GM12875 (cell line): Measurements from ENCODE around the gene THAP4.

Experiments used
- H3K4me3 ChIP-seq: one replicate; pipeline ENCODE4 v1.5.1; 2011; ENCODE audit warnings: low read depth, low read length, control low read depth
- CTCF ChIP-seq: IDR thresholded peaks from 2 replicates; pipeline ENCODE4 v1.5.1; 2011; ENCODE audit warnings: low read depth, mild to moderate bottlenecking, control low read depth, inconsistent platforms, low read length, moderate library complexity, borderline replicate concordance; ENCODE audit not compliant: insufficient read depth

THAP4 gene

GRCh38 chr2:241545523-241546473, 91.2 kb downstream of the THAP4 start:
- H3K4me3 ChIP-seq = no peak overlapping the region
- no peak for TF ChIP-seq CTCF

- no peak for TF ChIP-seq CTCF
- H3K4me3 ChIP-seq = no peak overlapping the region
Measured at GRCh38 chr2:241545106-241545505, 91.9 kb downstream of the THAP4 start.

GRCh38 chr2:241542278-241542605, 94.7 kb downstream of the THAP4 start:
- no peak for TF ChIP-seq CTCF
- H3K4me3 ChIP-seq = no peak overlapping the region

GRCh38 chr2:241541564-241542277, 95.2 kb downstream of the THAP4 start:
- H3K4me3 ChIP-seq = no peak overlapping the region
- TF ChIP-seq CTCF = no peak

- no peak for TF ChIP-seq CTCF
- H3K4me3 ChIP-seq = no peak overlapping the region
Measured at GRCh38 chr2:241540771-241541561, 96.0 kb downstream of the THAP4 start.

GRCh38 chr2:241540401-241540770, 96.6 kb downstream of the THAP4 start:
- no peak overlapping the region for H3K4me3 ChIP-seq
- no peak for TF ChIP-seq CTCF
